Measurements from ENCODE around the gene ASIC1.

The ASIC1 gene

GRCh38 chr12:50085615-50086072 lies 28.2 kb downstream of the ASIC1 start:
- H3K27ac ChIP-seq: peak overlapping the region; percentile 75
- TF ChIP-seq, protein P1, sequence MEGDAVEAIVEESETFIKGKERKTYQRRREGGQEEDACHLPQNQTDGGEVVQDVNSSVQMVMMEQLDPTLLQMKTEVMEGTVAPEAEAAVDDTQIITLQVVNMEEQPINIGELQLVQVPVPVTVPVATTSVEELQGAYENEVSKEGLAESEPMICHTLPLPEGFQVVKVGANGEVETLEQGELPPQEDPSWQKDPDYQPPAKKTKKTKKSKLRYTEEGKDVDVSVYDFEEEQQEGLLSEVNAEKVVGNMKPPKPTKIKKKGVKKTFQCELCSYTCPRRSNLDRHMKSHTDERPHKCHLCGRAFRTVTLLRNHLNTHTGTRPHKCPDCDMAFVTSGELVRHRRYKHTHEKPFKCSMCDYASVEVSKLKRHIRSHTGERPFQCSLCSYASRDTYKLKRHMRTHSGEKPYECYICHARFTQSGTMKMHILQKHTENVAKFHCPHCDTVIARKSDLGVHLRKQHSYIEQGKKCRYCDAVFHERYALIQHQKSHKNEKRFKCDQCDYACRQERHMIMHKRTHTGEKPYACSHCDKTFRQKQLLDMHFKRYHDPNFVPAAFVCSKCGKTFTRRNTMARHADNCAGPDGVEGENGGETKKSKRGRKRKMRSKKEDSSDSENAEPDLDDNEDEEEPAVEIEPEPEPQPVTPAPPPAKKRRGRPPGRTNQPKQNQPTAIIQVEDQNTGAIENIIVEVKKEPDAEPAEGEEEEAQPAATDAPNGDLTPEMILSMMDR (conservative IDR thresholded peaks at IDR 0.05): no peak
- 0 out of 2 replicates have a peak, but pooled peaks have one; percentile 0 for TF ChIP-seq ZFX (IDR thresholded peaks at IDR 0.05)

GRCh38 chr12:50086148-50086547 lies 28.8 kb downstream of the ASIC1 start:
- TF ChIP-seq ZFX (IDR thresholded peaks at IDR 0.05): no peak
- TF ChIP-seq, protein P1 (conservative IDR thresholded peaks at IDR 0.05): no peak
- peak overlapping the region; percentile 75 for H3K27ac ChIP-seq

GRCh38 chr12:50087151-50087550 lies 29.8 kb downstream of the ASIC1 start:
- no peak overlapping the region for H3K27ac ChIP-seq
- TF ChIP-seq, protein P1 (conservative IDR thresholded peaks at IDR 0.05): no peak
- no peak for TF ChIP-seq ZFX (IDR thresholded peaks at IDR 0.05)

GRCh38 chr12:50087995-50088394 lies 30.6 kb downstream of the ASIC1 start:
- H3K27ac ChIP-seq: no peak overlapping the region
- TF ChIP-seq ZFX (IDR thresholded peaks at IDR 0.05): no peak

DNA sequence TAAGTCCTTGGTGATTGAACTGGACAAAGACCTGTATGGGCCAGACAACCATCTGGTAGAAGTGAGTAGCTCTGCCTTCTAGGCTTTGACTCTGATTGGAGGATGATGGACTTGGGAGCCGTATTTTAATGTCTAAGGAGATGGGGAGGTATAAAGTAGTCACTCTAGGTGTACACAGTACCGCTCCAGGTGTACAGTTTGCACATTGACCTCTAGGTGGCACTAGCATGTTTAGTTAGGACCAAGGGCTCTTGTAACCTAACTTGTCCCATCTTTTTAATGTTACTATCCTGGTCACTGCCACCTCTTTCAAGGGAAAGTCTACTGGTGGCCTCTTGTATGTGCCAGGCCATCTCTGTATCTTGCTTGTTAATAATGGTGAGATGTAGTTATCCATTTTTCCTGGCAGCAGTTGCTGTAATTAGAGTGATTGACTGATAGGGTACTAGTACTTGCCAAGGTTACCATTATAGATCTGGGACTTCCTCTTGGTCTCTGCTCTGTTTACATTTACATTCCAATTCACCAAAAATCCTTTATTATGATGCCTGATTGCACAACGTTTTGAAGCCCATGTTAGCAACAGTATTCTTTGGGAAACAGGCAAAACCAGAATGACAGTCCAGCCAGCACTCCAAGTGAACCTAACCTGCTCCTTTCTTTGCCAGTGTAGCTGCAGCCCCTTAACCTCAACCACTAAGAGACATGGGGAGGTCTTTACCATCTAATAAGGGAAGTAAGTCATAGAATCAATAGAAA lies 31.4 kb downstream of the ASIC1 start:
- no peak for TF ChIP-seq ZFX (IDR thresholded peaks at IDR 0.05)
- TF ChIP-seq, protein P1 (conservative IDR thresholded peaks at IDR 0.05): peak; percentile 94

GRCh38 chr12:50089730-50090129 lies 32.3 kb downstream of the ASIC1 start:
- no peak overlapping the region for H3K27ac ChIP-seq
- TF ChIP-seq, protein P1 (conservative IDR thresholded peaks at IDR 0.05): no peak
- no peak for TF ChIP-seq ZFX (IDR thresholded peaks at IDR 0.05)

More for the DNA sequence above, 31.4 kb downstream of the ASIC1 start:
- H3K27ac ChIP-seq: no peak overlapping the region

- H3K27ac ChIP-seq: no peak overlapping the region
- TF ChIP-seq, protein P1 (conservative IDR thresholded peaks at IDR 0.05): no peak
- TF ChIP-seq ZFX (IDR thresholded peaks at IDR 0.05): no peak
These were observed 33.0 kb downstream of the ASIC1 start for GRCh38 chr12:50090391-50090790.

DNA sequence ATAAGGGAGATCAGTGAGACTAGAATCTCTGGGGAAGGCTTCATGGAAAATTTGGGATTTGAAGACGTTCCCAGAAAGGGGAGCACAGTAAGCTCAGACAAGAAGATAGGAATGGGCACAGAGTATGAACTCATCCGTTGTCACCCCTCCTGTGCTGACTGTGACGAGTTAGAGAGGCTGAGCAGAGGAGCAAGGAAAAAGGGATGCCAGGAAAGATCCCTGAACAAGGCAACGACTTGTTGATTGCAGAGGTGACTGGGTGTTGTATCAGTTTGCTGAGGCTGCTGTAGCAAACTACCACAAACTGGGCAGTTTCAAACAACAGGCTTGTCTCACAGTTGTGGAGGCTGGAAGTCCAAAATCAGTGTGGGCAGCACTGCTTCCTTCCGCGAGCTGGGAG lies 40.6 kb downstream of the ASIC1 start:
- TF ChIP-seq, protein P1 (conservative IDR thresholded peaks at IDR 0.05): no peak
- TF ChIP-seq ZFX (IDR thresholded peaks at IDR 0.05): no peak
- no peak overlapping the region for H3K27ac ChIP-seq
